A172 (cell line): ENCODE results near the gene MST1. TPM values are rescaled to one million over a fixed set of nuclear protein-coding genes. Genes with fewer than 3 reads are reported as not detected.
"Not testable (repeated sequence)": the region's sequence is repeated elsewhere in the genome, so short reads cannot be mapped to it uniquely, and the experiment has no call there.

Source experiments
- DNase-seq: peaks from one replicate; pipeline ENCODE4 v3.0.0-alpha.2; 2015; ENCODE audit warnings: low spot score
- total RNA-seq: library from RNA; depleted of rRNA; stranded (reverse); fragments of >200 nt; shearing (Covaris generic); gene quantifications from 2 replicates; pipeline ENCODE4 v1.2.3, GENCODE V29; 2014

MST1 gene
- total RNA-seq, 1 experiment from 2014 or later: 0.72 TPM

DNA sequence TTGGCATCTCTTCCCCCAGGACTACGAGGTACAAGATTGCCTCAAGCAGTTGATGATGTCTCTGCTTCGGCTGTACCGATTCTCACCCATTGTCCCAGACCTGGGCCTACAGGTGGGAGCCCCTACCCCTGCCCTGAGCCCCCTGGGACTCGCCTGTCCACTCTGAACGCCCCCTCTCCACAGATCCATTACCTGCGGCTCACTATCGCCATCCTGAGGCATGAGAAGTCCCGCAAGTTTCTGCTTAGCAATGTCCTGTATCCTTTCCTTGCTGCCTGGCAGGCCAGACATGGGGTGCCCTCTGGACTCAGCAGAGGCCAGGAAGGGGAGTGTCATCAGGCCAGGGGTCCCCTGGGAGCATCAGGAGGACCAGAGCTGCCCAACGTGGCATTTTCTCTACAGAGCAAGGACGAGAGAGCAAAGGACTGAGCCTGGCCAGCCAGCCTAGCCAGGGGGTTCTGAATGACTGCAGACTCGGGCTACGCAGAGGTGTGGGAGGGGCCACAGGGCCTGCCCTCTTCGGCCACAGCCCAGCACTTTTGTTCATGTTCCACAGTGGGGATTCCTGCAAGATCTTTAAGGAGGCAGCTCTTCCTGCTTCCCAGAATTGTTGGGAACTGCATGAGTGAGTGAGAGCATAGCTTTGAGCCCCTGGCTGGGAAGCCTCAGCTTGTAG, 11.3 kb upstream of the MST1 start:
- DNase-seq: no peak

DNA sequence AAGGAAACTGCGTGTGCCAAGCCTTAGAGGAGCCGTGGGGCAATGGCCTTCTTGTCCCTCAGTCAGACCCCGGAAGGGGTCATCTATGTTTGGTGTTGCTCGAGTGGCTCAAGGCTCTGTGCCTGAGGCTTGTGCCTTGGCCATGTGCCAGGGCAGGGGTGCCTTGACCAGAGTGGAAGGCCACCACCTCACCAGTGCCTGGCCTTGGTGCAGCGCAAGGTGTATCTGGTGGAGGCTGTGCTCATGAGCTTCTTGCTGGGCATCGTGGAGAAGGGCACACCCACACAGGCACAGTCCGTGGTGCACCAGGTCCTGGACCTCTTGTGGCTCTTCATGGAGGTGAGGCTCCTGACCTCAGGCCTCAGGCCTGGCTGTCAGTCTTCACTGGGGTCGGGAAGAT, 10.7 kb upstream of the MST1 start:
- DNase-seq: no peak

DNA sequence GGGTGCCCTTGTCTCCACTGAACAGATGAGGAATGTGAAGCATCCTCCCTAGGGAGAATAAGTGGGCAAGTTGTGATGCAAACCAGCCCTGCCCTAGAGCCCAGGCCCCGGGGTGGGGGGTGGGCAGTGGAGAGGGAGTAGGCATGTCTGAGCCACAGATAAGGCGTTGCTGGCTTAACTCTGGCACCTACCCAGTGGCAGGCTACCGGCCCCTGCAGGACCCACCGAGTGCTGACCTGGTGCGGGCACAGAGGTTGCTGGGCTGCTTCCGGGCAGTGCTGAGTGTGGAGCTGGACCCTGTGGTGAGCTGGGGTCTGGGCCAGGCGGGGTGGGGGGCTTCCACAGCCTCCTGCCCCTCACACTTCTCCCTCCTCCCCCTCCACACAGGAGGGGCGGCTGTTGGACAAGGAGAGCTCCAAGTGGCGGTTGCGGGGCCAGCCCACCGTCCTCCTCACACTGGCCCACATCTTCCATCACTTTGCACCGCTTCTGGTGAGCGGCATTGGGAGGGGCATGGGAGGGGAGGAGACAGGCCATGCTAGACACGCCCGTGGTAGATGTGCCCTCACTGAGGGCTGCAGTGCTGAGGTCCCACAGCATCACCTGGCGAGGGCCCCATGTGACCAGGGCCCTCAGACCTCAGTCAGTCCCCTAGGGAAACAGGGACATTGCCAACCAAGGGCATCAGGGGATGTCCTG, 10.2 kb upstream of the MST1 start:
- peak; percentile 22 for DNase-seq

DNA sequence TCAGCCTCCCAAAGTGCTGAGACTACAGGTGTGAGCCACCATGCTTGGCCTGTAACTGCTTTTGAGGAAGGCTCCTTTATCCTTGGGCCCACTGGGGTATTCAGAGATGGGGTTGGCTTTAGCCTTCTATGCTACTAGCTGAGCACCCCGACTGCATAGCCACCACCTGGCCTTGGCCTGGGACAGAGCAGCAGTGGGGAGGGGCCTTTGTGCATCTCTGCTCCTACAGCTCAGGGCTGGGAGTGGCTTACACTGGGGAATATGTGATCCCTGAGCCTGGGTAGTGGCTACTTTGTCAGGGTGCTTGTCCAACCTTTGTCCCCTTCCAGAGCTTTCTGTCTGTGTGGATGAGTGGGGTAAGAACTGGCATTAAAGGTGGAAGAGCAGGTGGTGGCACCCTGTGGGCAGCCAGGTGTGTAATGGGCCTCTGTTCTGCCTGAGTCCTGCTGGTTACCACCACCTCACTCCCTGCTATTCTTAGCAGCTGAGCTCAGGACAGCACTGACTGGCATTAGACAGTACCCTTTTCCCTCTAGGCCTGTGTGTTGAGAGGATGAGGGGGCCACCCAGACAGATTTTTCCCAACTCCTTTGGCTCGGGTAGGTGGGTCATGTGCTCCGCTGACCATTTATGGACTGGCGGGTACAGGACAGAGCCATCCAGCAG, 6.2 kb upstream of the MST1 start:
- DNase-seq: not testable (repeated sequence)

DNA sequence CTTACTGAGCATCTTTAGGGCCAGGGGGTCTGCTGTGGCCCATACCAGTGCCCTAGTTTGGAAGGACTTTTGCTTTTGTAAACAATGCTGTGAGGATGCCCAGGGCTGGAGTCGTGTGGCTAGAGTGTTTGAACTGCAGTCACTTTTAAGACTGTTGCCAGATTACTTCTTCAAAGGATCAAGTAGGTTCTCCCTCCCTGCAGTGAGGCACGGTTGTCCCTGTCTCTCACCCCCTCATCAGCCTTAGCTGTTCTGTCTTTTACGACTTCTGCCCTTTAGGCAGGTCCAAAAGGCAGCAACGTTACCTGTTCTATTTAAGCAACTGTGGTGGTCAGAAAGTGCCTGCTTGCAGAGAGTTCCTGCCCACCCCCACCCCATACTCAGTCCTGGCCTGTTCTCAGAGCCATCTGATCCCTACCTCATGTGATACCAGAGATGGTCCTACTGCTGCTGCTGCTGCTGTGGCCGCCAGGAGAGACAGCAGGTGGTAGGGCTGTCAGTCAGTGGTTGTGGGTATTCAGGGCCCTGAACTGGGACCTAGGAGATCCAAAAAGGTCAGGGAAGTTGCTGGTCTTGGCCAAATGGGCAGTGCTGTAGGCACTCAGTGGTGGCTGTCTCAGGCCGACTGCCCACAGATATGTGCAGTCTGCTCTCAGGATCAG, 5.3 kb upstream of the MST1 start:
- not testable (repeated sequence) for DNase-seq

DNA sequence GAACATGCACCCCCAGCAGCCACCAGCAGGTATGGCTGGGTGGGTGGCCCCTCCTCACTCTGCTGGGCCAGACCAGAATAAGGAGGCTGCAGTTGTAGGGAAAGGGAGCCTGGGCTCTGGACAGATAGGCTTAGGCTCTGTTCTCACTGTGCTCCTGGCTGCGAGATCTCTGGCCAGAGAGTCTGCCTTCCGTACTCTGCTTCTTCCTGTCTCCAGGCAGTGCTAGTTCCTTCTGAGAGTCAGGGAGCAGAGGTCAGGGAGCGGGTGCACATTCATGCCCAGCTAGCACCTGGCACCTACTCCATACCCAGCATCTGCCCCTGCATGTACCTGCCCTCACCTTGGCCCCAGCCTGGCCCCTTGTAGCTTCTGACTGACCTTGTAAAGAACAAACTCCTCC, 2.2 kb upstream of the MST1 start:
- DNase-seq: not testable (repeated sequence)

DNA sequence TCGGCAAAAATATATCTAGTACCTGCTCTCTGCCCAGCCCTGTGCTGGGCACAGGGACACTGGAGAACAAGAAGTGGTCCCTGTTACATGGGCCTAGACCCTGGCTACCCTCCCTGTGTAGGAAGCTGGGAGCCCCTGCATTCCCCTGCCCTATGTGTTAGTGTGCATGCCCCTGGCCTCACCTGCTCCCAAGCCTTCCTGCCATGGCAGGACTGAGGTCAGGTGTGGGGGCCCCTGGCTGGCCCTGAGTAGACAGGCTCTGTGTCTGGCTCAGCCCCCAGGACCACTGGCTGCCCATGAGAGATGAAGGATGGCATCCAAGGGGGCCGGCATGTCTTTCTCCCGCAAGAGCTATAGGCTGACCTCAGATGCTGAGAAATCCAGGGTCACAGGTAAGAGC, 1.6 kb upstream of the MST1 start:
- not testable (repeated sequence) for DNase-seq

DNA sequence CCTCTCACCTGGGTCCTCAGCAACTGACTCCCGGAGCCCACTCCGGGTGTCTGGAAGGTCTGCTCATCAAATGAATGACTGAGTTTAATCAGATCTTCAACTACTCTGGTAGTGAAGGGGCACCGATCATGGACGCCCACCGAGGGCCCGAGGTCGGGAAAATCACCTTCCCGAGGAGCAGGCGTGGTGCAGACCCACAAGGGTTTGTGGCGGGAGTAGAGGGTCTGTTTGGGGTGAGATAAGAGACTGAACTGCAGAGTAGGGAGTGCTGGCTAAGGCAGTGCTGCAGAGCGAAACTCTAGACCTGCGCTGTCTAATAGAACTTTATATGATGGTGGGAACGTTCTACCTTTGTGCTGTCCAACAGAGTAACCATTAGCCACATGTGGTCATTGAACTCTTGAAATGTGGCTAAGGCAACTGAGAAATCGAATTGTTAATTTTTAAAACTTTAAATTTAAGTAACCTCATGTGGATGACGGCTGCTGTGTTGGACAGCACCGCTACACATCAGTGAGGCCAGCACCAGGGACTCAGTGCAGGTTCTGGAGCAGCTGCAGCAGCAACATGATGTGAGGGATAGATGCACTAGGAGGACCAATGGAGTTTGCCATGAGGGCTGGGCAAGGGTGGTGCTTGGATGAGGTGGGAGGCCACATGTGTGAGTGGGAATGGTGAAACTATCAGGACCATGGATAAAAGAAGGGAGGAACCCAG, 792 bp upstream of the MST1 start:
- not testable (repeated sequence) for DNase-seq

DNA sequence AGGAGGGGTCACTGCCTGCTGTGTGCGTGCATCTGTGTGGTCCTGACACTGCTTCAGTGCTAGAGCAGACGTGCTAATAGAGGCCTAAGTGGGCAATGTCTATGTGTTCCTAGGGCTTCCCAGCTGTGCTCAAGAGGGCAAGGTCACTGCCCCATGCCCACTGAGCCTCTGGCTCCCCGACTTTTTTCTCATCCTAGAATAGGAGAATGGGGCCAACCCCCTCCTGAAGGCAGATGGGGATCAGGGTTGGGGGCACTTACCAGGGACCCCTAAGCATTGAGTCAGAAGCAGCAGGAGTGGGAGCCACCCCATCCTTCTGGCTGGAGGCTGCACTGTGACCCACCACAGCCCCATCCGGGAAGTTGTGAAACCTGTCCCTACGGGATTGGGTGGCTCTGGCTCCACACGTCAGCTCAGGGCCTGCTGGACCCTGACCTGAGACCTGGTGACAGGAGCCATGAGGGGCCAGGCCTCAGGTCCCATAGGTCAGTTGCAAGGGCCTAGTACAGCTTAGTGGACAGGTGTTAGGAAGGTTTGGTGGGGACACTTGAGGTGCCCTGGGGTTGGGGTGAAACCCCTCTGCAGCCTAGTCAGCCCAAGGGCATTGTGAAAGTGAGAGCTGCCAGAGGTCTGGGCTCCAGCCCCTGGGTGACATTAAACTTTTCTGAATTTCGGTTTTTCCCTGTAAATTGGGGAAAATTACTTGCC, 782 bp downstream of the MST1 start:
- not testable (repeated sequence) for DNase-seq

DNA sequence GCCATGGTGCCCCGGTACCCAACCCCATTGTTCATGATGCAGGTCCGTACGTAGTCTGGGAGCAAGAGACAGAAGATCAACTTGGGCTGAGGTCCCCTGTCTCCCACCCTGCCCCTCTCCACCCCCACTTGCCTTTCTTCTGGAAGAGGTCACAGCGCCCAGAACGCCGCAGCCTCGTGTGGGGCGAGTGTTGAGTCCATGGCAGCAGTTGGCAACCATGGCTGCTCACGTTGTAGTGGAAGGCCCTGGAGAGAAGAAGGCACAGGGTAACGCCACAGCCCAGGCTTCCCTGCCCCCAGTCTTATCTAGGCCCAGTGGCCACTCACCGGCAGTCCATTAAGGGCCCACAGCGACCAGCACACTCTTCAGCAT, 1.9 kb downstream of the MST1 start:
- DNase-seq: not testable (repeated sequence)

DNA sequence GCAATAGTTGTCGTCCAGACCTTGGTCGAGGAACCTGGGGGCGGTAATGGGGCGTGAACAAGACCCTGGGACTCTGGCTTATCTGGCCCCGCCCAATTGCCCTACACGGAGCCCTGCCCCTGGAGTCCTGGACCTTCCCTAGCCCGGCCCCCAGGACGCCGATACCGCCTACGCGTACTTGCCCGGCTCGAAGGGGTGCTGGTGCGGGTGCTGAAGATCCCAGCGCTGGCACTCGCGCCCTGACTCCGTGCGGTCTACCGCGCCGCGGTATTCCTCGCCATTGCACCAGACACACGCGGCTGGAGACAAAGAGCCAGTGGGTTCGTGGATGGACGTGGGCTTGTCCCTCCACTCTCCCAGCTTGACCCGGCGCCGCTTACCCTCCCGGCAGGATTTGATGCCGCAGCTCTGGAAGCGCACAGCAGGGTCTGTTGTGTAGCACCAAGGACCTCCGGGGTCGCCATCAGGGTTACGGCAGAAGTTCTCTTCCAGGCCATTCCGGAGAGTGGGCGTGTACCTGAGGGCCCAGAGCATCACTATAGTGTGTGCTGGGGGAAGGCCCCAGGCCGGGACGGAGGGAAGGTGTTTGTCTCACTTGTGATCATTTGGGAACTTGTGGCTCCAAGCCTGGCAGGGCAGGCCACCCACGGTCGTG, 2.4 kb downstream of the MST1 start:
- not testable (repeated sequence) for DNase-seq

DNA sequence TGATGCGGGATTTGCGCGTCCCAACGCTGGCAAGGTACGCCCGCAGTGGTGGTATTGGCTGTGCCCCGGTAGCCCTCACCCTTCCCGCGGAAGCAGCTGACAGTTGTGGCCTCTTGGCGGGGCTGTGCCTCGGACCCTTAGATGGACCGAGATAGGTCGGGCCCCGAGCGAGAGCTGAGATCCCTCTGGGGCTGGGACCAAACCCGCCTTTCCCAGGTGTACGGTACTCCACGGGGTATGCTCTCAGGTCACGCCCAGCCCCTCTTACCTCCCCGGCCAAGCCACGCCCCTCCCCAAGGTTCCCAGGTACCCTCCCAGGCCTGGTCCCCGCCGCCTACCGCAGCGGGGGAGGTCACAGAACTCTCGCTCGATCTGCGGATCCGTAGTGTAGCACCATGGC, 2.9 kb downstream of the MST1 start:
- not testable (repeated sequence) for DNase-seq

DNA sequence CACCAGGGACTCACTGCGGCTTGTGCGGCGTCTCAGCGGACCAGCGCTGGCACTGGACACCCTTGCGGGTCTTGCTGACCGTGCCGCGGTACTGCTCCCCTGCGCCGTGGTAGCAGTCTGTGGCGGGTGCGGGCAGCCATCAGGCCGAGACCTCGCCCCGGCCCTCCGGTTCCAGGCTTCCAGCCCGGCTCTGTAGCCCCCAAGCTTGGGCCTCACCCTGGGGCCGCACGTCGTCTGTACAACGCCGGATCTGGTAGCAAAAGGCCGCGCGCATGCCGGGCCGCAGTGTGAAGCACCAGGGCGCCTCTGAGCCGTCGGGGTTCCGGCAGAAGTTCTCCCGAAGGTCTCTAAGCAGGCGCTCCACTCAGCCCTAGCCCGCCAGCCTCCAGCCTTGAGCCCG, 3.4 kb downstream of the MST1 start:
- DNase-seq: not testable (repeated sequence)

DNA sequence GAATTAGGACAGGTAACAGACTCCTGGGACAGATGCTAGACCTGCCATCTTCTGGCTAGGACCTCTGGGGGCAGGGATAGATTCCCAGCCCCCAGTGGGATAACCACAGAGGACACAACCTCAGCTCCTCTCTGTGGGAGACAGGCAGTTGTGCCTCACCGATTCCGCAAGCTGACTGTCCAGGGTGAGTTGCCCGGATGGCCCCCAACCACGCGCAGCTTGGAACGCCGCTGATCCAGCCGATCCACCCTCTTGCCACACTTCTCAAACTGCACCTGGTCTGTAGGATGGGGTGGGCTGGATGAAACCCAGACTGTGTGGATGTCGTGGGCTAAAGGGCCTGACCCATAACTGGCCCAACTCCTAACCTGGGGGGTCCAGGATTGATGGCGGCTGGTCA, 4.2 kb downstream of the MST1 start:
- not testable (repeated sequence) for DNase-seq

DNA sequence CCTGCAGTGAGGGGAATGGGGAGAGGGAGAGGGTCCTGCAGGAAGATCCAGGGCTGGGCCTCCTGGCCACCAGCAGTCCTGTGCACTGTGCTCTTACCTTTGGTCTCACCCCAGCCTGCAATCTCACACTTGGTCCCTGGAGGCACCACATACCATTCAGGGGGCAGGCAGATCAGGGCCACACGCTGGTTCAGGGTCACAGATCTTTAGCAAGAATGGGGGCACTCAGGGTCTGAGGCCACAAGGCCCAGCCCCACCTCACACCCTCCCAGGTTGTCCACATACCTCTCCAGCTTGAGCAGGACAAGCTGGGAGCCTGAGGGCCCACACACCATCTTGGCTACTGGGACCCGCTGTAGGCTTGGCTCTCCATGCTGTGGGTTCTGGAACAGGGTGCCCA, 4.8 kb downstream of the MST1 start:
- DNase-seq: not testable (repeated sequence)

DNA sequence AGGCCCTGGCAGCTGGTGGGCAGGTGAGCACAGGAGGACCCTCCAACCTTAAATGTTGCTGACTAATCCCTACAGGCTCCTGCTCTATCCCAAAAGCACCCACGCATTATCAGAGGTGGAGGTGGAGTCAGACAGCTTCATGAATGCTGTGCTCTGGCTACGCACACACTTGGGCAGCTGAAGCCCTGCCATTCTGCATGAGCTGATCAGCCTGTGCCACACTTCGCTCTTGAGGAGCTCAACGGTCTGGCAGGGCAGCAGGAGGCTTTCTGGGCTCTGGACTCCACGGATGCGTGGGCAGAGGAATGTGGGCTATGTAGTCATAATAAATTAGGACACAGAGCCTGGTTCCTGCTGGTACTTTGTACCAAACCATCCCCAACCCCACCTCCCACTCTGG, 6.1 kb downstream of the MST1 start:
- DNase-seq: no peak

DNA sequence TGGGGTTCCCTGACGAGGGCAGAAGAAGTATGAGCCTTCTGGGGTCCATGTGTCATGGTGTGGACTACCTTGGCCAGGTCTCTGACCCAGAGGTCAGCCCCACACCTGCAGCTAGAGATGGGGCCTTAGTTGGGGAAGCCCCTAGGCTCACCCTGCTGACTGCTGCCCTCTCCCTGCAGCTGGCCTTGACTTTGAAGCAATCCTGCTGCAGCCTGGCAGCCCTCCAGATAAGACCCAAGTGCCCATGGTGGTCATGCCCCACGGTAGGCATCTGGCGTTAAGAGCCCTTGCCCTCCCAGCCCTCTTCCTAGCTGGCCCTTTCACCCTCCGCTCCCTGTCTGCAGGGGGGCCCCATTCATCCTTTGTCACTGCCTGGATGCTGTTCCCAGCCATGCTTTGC, 7.7 kb downstream of the MST1 start:
- DNase-seq: no peak

DNA sequence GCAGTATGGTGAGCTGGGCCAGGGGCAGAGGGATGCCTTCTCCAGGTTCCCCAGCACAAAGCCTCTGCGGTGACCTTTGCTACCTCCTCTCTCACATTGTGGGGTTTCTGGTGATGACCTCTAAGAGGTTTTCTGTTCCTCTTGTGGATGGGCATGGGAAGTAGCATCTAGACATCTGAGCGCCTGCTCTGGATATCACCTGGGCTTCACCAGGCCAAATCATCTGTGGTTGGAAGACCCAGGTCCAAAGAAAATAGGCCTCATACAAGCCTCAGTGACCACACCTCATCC, 8.1 kb downstream of the MST1 start:
- no peak for DNase-seq

DNA sequence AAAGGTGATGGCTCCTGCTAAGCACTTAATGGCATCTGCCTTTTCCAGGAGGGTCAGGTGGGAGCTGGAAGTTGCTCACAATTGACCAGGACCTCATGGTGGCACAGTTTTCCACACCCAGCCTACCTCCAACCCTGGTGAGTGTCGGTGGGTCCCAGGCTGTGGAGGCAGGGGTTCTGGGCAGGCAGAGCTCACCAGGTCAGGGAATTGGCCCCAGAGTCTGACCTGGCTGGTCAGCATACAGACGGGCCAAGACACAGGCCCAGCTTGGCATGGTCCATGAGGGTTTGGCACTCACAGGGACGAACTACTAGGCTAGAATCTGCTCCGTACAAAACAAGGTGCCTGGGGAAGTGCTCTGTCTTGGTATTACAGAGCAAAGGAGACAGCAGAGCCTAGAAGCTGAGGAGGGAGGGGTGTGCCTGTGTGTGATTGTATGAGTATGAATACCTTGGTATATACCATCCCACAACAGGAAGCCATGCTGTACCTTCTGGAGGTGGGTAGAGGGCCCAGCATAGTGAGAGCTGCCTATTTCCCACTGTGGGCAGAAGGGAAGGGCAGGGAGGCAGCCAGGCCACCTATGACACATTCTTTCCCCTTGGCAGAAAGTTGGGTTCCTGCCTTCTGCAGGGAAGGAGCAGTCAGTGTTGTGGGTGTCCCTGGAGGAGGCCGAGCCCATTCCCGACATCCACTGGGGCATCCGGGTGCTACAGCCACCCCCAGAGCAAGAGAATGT, 8.6 kb downstream of the MST1 start:
- DNase-seq: no peak

DNA sequence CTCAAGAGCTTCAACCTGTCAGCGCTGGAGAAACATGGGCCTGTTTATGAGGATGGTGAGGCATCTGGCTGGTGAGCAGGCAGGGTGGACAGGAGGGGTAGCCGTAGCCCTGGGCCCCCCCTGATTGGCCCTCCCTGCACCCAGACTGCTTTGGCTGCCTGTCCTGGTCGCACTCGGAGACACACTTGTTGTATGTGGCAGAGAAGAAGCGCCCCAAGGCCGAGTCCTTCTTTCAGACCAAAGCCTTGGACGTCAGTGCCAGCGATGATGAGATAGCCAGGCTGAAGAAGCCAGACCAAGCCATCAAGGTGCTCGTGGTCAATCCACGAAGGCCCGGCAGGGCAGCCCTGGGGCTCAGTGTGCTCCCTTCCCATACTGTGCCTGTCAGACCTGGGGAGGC, 13.4 kb downstream of the MST1 start:
- no peak for DNase-seq
